ENCODE results near the gene SLC31A1.

The SLC31A1 gene

DNA sequence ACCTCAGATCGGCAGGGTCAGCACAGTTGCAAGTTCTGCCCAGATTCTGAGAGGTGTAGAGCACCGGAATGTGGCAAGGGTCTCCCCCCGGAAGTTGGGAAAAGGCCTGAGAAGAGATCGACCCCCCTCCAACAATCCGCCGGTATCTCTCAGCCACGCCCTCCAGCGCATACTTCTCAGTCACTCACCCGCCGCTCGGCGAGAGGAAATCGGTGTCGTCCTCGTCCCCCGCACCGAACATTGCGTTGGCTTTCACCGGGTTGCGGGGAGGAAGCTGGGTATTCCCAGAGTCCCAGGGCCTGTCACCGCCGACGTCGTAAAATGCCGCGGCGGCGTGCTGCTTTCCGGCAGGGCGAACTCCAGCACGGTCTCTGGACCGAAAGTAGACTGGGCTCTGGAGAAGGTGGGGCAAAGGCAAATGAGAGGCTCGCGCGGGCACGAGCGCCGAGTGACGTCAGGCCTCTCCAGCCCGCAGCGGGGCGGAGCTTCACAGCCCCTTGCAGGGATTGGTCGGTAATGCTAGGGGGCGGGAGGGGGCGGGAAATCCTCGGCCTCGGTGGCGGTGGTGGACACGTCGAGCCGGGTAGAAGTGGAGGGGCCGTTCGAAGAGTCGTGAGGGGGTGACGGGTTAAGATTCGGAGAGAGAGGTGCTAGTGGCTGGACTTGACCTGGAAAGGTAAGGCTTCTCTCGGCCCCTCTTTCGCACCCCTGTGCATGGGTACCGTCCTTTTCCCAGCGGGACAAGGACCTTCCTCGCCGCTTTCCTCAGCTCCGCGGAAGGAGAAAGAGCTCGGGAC, at the start of gene SLC31A1, which contains the start of gene FKBP15:
SLC31A1 (plus strand) TSS at position 542 of the 797 bp plus-strand sequence. CDS start 34,605 bp downstream, outside the sequence.
FKBP15 (minus strand) TSS at position 275 of the 797 bp plus-strand sequence; CDS start at position 241, 34 bp downstream.
- peak; percentile 93 for DNase-seq (ENCODE audit: low read depth, low spot score)

DNA sequence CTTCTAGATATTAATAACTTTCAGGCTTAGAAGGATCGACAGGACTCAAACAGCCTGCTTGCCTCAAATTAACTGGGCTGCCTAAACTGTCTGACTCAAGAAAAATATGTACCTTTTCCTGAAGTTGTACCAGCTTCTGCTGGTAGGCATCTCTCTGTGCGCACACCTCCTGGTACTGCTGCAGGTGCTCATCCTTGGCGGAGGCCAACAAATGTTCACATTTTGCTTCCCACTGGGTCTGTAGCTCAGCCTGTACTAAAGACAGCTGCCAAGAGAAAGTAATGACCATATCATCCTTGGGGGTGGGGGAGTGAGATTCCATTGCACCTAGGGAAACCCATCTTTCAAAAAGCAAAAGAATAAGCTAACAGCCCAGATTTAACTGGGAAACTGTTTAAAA, 48.0 kb upstream of the SLC31A1 start:
- DNase-seq (ENCODE audit: low read depth, low spot score) = no peak

DNA sequence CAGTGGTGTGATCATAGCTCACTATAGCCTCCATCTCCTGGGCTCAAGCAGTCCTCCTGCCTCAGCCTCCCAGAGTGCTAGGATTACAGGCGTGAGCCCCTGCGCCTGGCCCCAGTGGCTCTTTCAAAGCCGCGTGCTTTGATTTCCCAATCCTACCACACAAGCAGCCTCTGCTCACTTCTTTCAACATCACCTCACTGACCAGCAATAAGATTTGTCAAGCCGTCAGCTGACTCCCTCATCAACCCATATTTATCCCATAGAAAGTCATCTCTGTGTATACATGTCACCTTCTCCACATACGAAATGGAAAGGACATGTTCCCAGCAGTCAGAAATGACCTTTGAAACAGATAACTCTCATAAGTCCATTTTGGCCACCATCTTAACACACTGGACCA, 44.5 kb upstream of the SLC31A1 start:
- DNase-seq (ENCODE audit: low read depth, low spot score) = no peak

DNA sequence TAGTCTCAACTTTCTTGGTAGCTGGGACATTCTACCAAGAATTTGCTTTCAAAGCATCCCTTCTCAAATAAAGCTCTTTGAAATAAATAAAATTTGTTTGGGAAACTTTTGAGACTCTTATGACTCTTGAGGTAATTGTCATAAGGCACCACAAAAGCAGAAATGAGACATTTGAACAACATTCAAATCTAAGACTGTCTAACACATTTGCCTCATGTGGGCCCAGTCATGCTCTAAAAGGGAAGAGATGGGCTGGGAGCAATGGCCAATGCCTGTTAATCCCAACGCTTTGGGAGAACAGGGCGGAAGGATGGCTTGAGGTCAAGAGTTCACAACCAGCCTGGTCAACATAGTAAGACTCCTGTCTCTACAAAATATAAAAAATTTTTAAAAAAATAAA, 44.1 kb upstream of the SLC31A1 start:
- no peak for DNase-seq (ENCODE audit: low read depth, low spot score)

DNA sequence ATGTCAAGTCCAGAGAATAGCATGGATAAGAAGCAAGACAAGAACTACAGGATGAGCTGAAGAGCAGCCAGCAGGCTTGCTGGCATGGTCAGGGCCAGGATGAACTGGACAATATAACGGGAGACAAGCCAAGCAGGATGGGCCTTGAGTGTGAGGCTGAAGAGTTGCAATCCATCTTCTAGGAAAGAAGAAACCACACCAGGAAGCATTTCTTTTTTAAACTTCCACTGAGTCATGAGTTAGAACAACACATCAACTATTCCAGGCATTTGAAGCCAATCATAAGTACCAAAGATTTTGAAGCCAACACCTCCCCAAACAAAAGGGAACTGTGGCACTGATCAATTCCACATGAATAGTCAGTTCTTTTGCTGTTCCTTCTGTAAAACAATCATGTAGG, 43.3 kb upstream of the SLC31A1 start:
- DNase-seq (ENCODE audit: low read depth, low spot score) = no peak

DNA sequence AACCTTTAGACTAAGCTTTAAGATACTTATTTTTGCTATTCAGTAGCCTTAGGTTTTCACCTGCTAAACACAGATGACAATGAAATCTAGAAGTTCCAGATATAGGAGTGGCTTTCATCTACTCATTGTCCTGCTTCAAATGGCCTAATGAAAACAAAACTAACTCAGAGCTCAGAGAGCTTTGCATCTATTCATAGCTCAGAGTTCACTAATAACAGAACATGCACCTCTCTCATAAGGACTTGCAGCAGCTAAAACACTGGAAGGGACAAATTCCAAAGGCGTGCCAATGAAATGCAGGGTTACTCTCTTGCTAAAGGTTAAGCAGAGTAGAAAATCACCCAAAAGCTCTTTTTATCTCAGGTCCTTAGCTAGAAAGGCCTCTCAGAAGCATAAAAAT, 41.5 kb upstream of the SLC31A1 start:
- no peak for DNase-seq (ENCODE audit: low read depth, low spot score)

DNA sequence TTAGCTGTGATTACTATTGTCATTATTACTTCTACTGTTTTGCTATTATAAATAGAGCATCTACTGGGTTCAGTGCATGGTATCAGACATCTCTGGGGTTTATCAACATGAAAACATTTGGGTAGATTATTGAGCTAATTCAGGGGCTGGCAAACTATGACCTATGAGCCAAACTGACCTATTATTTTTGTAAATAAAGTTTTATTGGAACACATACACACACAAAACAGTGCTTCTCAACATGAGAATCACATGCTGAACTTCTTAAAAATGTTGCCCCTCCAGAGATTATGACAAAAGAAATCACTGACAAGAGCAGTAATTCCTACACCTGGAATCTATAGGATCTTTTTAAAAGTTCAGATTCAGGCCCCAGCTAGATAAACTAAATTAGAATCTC, 40.2 kb upstream of the SLC31A1 start:
- DNase-seq (ENCODE audit: low read depth, low spot score) = no peak

DNA sequence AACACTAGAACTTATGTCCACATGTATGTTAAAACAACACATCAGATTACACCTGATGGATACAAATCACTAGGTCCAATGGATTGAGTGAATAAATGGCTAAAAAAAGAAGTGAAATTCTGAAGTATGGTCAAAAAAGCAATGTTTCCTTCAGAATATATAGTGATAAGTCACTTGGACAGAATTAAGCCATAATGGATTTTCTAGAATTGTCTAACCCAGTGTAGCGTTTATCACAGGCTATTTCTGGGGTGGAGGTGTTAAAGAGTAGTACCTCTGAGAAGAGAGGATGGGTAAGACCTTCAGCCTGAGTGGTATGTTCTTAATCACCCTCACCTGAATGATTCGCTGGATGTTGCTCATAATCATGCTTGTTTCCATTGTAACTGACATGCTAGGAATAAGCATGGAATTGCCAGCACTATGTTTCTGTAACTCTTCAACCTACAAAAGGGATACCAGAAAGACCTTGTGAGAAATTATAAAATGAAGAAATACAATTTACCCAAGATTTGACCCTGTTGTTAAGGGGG, 37.3 kb upstream of the SLC31A1 start:
- no peak for DNase-seq (ENCODE audit: low read depth, low spot score)

DNA sequence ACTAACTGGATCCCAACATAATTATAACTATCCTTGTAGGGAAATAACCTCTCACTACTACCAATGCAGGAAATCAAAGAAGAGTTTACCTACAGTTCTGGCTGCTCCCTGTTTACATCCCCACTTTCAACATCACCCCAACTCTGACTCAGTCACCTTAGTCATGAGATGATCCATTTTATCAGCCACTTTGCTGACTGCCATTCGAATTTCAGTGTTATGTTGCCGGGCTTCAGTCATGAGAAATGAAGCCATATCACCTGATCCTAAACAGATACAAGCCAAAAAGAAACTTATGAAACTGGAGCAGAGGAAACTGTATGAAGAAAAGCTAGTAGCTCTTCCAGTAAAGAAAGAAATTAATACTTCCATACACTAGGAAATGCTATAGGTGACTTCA, 36.8 kb upstream of the SLC31A1 start:
- no peak for DNase-seq (ENCODE audit: low read depth, low spot score)

DNA sequence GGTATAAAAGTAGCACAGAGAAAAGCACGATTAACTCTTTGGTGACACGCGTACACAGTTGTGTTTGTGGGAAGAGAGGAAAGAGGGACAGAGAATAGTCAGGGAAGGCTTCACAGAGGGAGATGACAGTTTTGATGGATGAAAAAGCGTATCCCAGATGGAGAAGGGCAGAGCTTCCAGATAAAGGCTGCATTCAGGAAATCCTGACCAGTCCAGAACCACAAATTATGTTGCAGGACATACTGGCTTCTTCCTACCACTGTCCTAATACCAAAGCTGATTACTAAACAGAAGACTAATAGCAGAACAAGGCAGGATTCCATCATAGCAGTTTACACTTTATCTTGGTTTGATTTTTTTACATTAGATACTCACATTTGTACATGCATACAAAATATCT, 36.1 kb upstream of the SLC31A1 start:
- DNase-seq (ENCODE audit: low read depth, low spot score) = no peak

DNA sequence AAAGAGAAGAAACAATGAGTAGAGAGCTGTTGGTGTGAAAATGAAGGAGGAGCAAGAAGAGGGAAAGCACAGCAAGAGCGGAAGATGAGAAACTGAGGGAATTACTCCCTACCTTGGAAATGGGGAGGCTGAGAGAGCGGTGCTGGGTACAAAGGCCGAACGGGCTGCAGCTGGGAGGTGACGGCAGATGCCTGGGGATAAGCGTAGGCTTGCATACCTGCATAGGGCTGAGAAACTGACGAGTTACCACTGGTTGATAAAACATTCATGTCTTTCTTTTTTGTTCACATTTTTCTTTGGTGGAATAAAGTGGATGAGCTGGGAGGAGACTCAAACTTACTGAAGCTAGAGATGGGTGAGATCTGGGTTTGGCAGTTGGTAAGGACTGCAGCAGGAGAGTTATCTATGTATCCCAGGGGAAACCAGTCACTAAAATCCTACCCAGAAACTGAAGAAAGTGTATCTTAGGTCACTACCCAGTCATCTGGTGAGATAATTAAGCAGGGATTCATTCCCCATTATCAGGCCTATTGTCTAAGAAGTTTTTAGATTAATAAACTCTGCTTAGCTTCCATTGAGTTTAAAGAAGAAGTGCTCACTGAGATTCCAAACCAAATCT, 35.1 kb upstream of the SLC31A1 start:
- no peak for DNase-seq (ENCODE audit: low read depth, low spot score)

DNA sequence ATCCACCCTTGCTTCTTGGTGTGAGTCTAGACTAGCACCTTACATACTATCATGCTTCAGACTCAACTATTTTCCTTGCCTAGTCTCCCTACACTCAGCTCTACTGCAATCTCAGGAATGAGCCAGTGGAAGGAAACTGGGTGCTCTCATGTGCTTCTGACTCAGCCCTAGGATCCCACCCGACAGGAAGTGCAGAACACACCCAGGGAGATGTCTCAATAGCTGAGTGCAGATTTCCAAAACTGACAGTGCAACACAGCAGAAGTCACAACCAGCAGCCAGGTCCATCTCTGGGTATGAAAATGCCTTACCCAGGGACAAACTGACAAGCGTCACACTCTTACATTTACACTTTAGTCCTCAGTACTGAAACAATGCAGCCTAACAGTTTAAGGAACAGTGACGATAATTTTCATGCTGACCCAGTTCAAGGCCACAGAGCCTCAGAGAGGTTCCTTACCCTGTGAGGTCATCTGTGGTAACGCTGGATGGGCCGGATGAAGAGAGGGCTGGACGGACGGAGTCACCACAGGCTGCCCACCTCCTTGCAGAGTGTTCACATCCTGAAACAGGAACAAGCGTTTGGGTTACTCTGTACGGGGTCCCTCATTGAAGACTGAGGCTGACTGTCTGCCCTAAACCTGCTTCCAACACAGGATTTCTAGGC, 33.3 kb upstream of the SLC31A1 start:
- no peak for DNase-seq (ENCODE audit: low read depth, low spot score)

DNA sequence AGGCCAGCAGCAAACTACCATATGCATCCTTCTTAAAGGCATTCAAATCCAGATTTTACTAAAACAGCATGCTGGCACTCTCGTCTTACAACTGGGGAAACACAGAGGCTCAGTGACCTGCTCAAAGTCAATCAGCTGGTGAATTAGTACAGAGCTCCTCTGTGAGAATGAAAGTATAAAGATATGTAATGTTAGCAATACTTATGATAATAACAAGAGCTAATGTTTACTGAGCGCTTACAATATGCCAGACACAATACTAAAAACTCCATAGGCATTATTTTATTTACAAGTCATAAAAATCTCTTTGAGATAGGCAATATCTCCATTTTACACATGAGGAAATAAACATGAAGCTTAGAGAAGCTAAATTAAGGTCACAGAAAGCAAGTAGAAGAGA, 28.9 kb upstream of the SLC31A1 start:
- no peak for DNase-seq (ENCODE audit: low read depth, low spot score)

DNA sequence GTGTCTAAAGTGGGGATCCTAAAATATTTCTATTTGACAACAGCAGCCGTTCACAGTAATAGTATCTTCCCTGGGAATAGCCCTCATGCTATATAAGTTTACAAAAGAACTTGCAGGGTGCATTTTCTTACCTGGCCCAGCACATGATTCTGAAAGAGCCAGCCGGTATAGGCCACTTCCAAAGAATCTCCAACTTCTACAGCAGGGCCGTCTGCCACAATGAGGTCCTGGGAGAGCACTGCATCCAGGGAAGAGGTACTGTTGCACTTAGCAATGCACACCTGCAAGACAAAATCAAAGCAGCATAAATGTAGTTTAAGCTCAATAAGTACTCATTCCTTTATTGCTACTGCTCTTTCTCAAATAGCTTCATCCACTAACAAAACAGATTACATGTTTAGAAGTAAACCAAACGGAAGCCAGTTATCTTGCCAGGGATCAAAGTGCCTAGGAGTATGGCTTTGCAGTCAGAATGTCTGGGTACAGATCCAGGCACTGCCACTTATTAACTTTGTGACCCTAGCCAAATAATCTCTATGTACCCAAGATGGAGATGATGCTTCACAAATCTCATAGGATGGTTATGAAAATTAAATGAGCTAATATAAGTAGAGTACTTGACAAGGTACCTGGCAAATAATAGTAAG, 21.5 kb upstream of the SLC31A1 start:
- DNase-seq (ENCODE audit: low read depth, low spot score) = no peak

DNA sequence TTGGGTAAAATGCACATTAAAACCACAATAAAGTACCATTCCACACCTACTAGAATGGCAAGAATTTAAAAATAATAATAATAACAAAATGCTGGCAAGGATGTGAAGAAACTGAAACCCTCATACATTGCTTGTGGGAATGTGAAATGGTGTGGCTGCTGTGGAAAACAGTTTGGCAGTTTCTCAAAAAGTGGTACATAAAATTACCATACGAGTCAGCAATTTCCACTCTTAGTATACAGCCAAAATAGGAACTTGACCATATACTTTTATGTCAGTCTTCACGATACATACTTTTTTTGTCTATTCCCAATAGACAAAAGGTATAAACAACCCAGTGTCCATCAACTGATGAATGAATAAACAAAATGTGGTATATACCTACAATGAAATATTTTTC, 15.9 kb upstream of the SLC31A1 start:
- no peak for DNase-seq (ENCODE audit: low read depth, low spot score)

DNA sequence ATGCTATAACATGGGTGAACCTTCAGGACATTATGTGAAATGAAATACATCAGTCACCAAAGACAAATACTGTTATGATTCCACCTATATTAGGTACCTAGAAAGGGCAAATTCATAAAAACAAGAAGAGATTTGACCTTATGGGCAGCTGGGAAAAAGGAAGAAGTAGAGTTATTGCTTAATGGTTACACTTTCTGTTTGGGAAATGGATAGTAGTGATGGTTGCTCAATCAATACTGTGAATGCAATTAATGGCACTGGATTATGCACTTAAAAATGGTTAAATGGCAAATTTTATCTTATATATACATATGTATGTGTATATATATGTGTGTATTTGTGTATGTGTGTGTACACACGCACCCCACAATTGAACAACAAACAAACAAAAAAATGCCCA, 15.5 kb upstream of the SLC31A1 start:
- no peak for DNase-seq (ENCODE audit: low read depth, low spot score)

DNA sequence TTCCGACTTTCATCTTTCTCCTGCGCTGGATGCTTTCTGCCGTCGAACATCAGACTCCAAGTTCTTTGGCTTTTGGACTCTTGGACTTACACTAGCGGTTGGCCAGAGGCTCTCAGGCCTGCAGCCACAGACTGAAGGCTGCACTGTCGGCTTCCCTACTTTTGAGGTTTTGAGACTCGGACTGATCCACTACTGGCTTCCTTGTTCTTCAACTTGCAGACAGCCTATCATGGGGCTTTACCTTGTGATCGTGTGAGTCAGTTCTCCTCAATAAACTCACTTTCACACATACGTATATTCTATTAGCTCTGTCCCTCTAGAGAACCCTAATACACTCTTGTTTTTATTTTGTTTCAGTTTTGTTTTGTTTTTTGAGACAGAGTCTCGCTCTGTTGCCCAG, 10.5 kb upstream of the SLC31A1 start:
- no peak for DNase-seq (ENCODE audit: low read depth, low spot score)

DNA sequence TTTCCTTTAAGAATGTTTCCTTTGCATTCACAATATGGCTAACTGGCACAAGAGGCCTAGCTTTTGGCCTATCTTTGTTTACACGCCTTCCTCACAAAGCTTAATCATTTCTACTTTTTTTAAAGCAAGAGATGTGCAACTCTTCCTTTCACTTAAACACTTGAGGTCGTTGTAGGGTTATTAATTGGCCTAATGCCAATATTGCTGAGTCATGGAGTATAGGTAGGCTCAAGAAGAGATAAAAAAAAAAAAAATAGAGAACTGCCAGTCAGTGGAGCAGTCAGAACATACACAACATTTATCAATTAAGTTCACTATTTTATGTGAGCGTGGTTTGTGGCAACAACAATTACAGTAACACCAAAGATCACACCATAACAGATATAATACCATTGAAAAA, 6.2 kb upstream of the SLC31A1 start:
- DNase-seq (ENCODE audit: low read depth, low spot score) = no peak

DNA sequence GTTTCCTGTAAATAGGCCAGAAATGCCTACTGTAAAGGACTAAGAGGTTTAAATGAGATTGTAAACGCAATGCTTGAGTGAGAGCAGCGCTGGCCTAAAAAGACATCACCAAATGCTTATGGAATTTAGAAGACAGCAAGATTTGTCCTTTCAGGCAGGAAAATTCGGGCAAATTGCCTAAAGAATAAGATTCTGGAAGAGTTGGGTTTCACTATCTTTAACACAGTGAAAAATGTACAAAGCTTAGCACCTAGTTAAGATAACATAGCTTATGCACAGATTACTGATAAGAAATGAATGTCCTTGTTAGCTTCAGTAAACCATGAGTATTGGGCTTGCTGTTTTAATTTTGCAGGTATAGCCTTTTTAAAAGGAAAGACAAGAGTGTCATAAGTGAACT, 4.9 kb upstream of the SLC31A1 start:
- no peak for DNase-seq (ENCODE audit: low read depth, low spot score)

DNA sequence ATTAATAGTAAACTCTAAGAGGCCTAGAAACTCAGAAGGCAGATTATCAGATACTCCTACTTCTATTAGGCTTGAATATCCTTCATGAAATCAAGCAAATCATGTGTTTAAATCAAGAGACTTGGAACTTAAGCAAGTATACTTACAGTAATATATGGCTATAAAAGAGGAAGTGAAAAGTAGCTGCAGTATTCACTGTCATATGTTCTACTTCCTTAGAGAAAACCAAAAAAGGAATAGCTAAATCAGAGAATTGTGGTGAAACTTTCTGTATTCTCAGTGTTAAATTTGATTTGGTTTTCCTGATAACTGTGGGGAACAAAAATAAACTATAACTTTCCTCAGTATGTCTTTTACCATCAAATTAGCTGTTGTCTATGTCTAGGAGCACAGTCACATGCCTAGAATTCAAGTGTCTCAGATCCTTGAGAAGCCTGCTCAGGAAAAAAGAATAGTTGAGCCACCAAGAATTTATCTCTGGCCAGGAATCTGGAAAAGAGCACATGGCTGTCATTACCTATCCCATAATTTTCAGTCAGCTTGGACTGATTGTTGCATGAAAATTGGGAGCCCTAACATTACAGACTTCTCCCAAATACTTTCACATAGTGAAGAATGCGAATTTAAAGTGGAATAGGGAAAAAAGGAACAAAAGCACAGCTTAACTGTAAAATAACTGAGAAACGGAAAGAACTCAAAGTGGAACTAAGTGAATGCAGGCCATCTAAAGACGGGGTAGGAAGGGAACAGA, 2.0 kb upstream of the SLC31A1 start:
- DNase-seq (ENCODE audit: low read depth, low spot score) = no peak

DNA sequence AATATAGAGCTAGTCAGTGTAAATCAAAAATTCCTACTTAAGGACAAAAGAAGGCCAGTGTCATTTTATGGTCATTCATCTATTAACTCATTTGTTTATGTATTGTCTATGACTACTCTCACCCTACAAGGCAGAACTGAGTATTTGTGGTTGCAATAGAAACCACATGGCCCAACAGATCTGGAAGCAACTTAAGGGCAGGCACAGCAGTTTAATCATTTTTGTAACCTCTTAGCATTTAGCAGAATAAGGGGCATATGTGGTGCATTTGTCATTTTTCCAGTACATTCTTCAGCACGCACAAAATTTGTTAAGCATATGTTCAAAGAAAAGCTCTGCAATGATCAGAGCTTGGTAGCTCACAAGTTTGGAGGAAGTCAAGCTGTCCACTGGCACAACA, 1.4 kb upstream of the SLC31A1 start:
- DNase-seq (ENCODE audit: low read depth, low spot score) = no peak
